Epithelial cell of prostate (primary cell): ENCODE data around the gene PRKAB2.
A peak's percentile ranks its signal among the peaks of the same experiment; 100 is the strongest.
"Not testable (repeated sequence)": the region's sequence is repeated elsewhere in the genome, so short reads cannot be mapped to it uniquely, and the experiment has no call there.

Experiments
- DNase-seq: peaks from one replicate; pipeline ENCODE4 v3.0.0-alpha.2; 2011; ENCODE audit warnings: low read depth, low spot score
- H3K27ac ChIP-seq: fragments of 450-650 bp; 2 replicates; pipeline ENCODE4 v1.5.1; 2017; ENCODE audit warnings: mild to moderate bottlenecking

PRKAB2 gene

GRCh38 chr1:147172168-147173016 lies at the start of gene PRKAB2:
Gene PRKAB2 (minus strand): TSS chr1:147172470. CDS start chr1:147172144, 326 bp downstream.
- peak; percentile 81 for DNase-seq
- peak within 1 kb of the TSS; percentile 93 for H3K27ac ChIP-seq

GRCh38 chr1:147218606-147219005 lies 46.3 kb upstream of the PRKAB2 start:
- H3K27ac ChIP-seq = no peak overlapping the region
- no peak for DNase-seq

GRCh38 chr1:147217141-147217540 lies 44.9 kb upstream of the PRKAB2 start:
- H3K27ac ChIP-seq = no peak overlapping the region
- DNase-seq = no peak

- DNase-seq = no peak
- H3K27ac ChIP-seq = no peak overlapping the region
These were observed 43.9 kb upstream of the PRKAB2 start for GRCh38 chr1:147216124-147216523.

GRCh38 chr1:147215540-147215916 lies 43.3 kb upstream of the PRKAB2 start:
- no peak for DNase-seq
- no peak overlapping the region for H3K27ac ChIP-seq

- no peak for DNase-seq
These were observed 42.7 kb upstream of the PRKAB2 start for GRCh38 chr1:147214842-147215539.

GRCh38 chr1:147214325-147214724 lies 42.1 kb upstream of the PRKAB2 start:
- no peak overlapping the region for H3K27ac ChIP-seq
- no peak for DNase-seq

More at GRCh38 chr1:147214842-147215539, 42.7 kb upstream of the PRKAB2 start:
- no peak overlapping the region for H3K27ac ChIP-seq

GRCh38 chr1:147213271-147213670 lies 41.0 kb upstream of the PRKAB2 start:
- no peak for DNase-seq
- no peak overlapping the region for H3K27ac ChIP-seq

- no peak overlapping the region for H3K27ac ChIP-seq
- no peak for DNase-seq
These were observed 39.3 kb upstream of the PRKAB2 start for GRCh38 chr1:147211577-147211976.

GRCh38 chr1:147210987-147211386 lies 38.7 kb upstream of the PRKAB2 start:
- no peak for DNase-seq
- H3K27ac ChIP-seq = no peak overlapping the region

- H3K27ac ChIP-seq = no peak overlapping the region
- DNase-seq = no peak
These were observed 37.9 kb upstream of the PRKAB2 start for GRCh38 chr1:147209825-147210821.

- DNase-seq = no peak
- H3K27ac ChIP-seq = no peak overlapping the region
These were observed 36.3 kb upstream of the PRKAB2 start for GRCh38 chr1:147208619-147209018.

- H3K27ac ChIP-seq = no peak overlapping the region
- no peak for DNase-seq
These were observed 34.9 kb upstream of the PRKAB2 start for GRCh38 chr1:147207192-147207591.

GRCh38 chr1:147204080-147204479 lies 31.8 kb upstream of the PRKAB2 start:
- DNase-seq = no peak
- H3K27ac ChIP-seq = no peak overlapping the region

GRCh38 chr1:147202576-147202975 lies 30.3 kb upstream of the PRKAB2 start:
- no peak for DNase-seq

GRCh38 chr1:147201786-147202185 lies 29.5 kb upstream of the PRKAB2 start:
- H3K27ac ChIP-seq = no peak overlapping the region
- DNase-seq = no peak

More at GRCh38 chr1:147202576-147202975, 30.3 kb upstream of the PRKAB2 start:
- H3K27ac ChIP-seq = no peak overlapping the region

GRCh38 chr1:147201276-147201675 lies 29.0 kb upstream of the PRKAB2 start:
- no peak overlapping the region for H3K27ac ChIP-seq
- DNase-seq = no peak

- not testable (repeated sequence) for DNase-seq, H3K27ac ChIP-seq
These were observed 25.1 kb upstream of the PRKAB2 start for GRCh38 chr1:147197324-147197723.

- no peak overlapping the region for H3K27ac ChIP-seq
- no peak for DNase-seq
These were observed 17.2 kb upstream of the PRKAB2 start for GRCh38 chr1:147189514-147189913.

GRCh38 chr1:147185432-147185831 lies 13.2 kb upstream of the PRKAB2 start:
- H3K27ac ChIP-seq = no peak overlapping the region
- DNase-seq = no peak
